ENCODE data around the gene UGP2. TPM values are rescaled to one million over a fixed set of nuclear protein-coding genes. Genes with fewer than 3 reads are reported as not detected.

The UGP2 gene
- polyA plus RNA-seq, 3 donors = 22.3 to 71.8 (median 49.9) TPM

GRCh38 chr2:63878486-63878885, 36.8 kb downstream of the UGP2 start:
- H3K27ac ChIP-seq (ENCODE audit: low read depth in 1 of 2, low read length in 2 of 2) = no peak overlapping the region
- Mint-ChIP-seq H3K27me3 (ENCODE audit: low read depth in 3 of 3) (no peaks in the 10 kb centered on the region), H3K4me3 (no peak overlapping the region), H3K9me3 (no peaks in the 10 kb centered on the region), H3K27ac (no peak overlapping the region), H3K36me3 (peaks cover 63 to 64% of the 10 kb centered on the region in 2 donors), H3K4me1 (no peaks in the 10 kb centered on the region)
- no peak overlapping the region for H2AFZ ChIP-seq (ENCODE audit: insufficient read depth, low read depth, low read length, poor library complexity, severe bottlenecking)
- H3K79me2 ChIP-seq (ENCODE audit: insufficient read depth, low read length) = peaks cover 44% of the 10 kb centered on the region
- H3K4me3 ChIP-seq (replicated peaks in 1 of 3; ENCODE audit: low read depth in 2 of 3, low read length in 3 of 3) = no peak overlapping the region
- intact Hi-C loops (cut with micrococcal nuclease) = no loop called here
- H3K9me3 ChIP-seq (replicated peaks in 1 of 2; ENCODE audit: control insufficient read depth in 1 of 2, insufficient read depth in 1 of 2, low read length in 2 of 2) = no peaks in the 10 kb centered on the region
- no peaks in the 10 kb centered on the region for H3K27me3 ChIP-seq (ENCODE audit: control insufficient read depth in 2 of 2, insufficient read depth in 2 of 2, low read length in 2 of 2)
- H3K4me2 ChIP-seq (replicated peaks; ENCODE audit: extremely low read depth, low read length, poor library complexity, severe bottlenecking) = no peak overlapping the region
- no peak for TF ChIP-seq CTCF (IDR thresholded peaks at IDR 0.05)
- no CpG with 5 or more reads among the region's 1 CpG for WGBS (ENCODE audit: insufficient coverage)
- H3K9ac ChIP-seq (ENCODE audit: insufficient read depth, low read length, poor library complexity, severe bottlenecking) = no peak overlapping the region
- peaks cover 40% of the 10 kb centered on the region for H4K20me1 ChIP-seq (ENCODE audit: insufficient read depth, low read length)
- H3K4me1 ChIP-seq (ENCODE audit: control insufficient read depth in 1 of 2, insufficient read depth in 2 of 2, low read length in 2 of 2) = no peaks in the 10 kb centered on the region
- DNase-seq = no peak
- peaks cover 35 to 88% of the 10 kb centered on the region in 2 donors for H3K36me3 ChIP-seq (replicated peaks in 1 of 2; ENCODE audit: control insufficient read depth in 1 of 2, insufficient read depth in 2 of 2, low read length in 2 of 2)

- H3K36me3 ChIP-seq (replicated peaks in 1 of 2; ENCODE audit: control insufficient read depth in 1 of 2, insufficient read depth in 2 of 2, low read length in 2 of 2) = peaks cover 44 to 88% of the 10 kb centered on the region in 2 donors
- peaks cover 61 to 64% of the 10 kb centered on the region in 2 donors for H3K36me3 Mint-ChIP-seq
- peaks cover 33% of the 10 kb centered on the region for H4K20me1 ChIP-seq (ENCODE audit: insufficient read depth, low read length)
- H3K9me3 ChIP-seq (replicated peaks in 1 of 2; ENCODE audit: control insufficient read depth in 1 of 2, insufficient read depth in 1 of 2, low read length in 2 of 2) = no peaks in the 10 kb centered on the region
- no peak overlapping the region for H3K4me3 Mint-ChIP-seq
- no peak overlapping the region for H3K4me2 ChIP-seq (replicated peaks; ENCODE audit: extremely low read depth, low read length, poor library complexity, severe bottlenecking)
- no peak for TF ChIP-seq CTCF (IDR thresholded peaks at IDR 0.05)
- H3K79me2 ChIP-seq (ENCODE audit: insufficient read depth, low read length) = peaks cover 30% of the 10 kb centered on the region
- H3K4me3 ChIP-seq (replicated peaks in 1 of 3; ENCODE audit: low read depth in 2 of 3, low read length in 3 of 3) = no peak overlapping the region
- no peaks in the 10 kb centered on the region for H3K27me3 ChIP-seq (ENCODE audit: control insufficient read depth in 2 of 2, insufficient read depth in 2 of 2, low read length in 2 of 2)
- intact Hi-C loops (cut with micrococcal nuclease) = no loop called here
- no peak overlapping the region for H2AFZ ChIP-seq (ENCODE audit: insufficient read depth, low read depth, low read length, poor library complexity, severe bottlenecking)
- WGBS (ENCODE audit: insufficient coverage) = no CpG with 5 or more reads among the region's 2 CpGs
- no peak overlapping the region for H3K9ac ChIP-seq (ENCODE audit: insufficient read depth, low read length, poor library complexity, severe bottlenecking)
- H3K4me1 ChIP-seq (ENCODE audit: control insufficient read depth in 1 of 2, insufficient read depth in 2 of 2, low read length in 2 of 2) = no peaks in the 10 kb centered on the region
- H3K9me3 Mint-ChIP-seq = no peaks in the 10 kb centered on the region
- no peaks in the 10 kb centered on the region for H3K4me1 Mint-ChIP-seq
- no peaks in the 10 kb centered on the region for H3K27me3 Mint-ChIP-seq (ENCODE audit: low read depth in 3 of 3)
- DNase-seq = no peak
- no peak overlapping the region for H3K27ac ChIP-seq (ENCODE audit: low read depth in 1 of 2, low read length in 2 of 2)
- H3K27ac Mint-ChIP-seq = peak overlapping the region in 2 of 7 donors; percentile 66 to 68
Measured at GRCh38 chr2:63879876-63880433, 38.3 kb downstream of the UGP2 start.
